LoVo (cell line): Measurements from ENCODE around the gene PHF14.
"Not testable (repeated sequence)": the region's sequence is repeated elsewhere in the genome, so short reads cannot be mapped to it uniquely, and the experiment has no call there.

Experiments
- DNase-seq: peaks from one replicate; pipeline ENCODE4 v3.0.0-alpha.2; 2016; ENCODE audit warnings: low spot score

Gene PHF14, protein sequence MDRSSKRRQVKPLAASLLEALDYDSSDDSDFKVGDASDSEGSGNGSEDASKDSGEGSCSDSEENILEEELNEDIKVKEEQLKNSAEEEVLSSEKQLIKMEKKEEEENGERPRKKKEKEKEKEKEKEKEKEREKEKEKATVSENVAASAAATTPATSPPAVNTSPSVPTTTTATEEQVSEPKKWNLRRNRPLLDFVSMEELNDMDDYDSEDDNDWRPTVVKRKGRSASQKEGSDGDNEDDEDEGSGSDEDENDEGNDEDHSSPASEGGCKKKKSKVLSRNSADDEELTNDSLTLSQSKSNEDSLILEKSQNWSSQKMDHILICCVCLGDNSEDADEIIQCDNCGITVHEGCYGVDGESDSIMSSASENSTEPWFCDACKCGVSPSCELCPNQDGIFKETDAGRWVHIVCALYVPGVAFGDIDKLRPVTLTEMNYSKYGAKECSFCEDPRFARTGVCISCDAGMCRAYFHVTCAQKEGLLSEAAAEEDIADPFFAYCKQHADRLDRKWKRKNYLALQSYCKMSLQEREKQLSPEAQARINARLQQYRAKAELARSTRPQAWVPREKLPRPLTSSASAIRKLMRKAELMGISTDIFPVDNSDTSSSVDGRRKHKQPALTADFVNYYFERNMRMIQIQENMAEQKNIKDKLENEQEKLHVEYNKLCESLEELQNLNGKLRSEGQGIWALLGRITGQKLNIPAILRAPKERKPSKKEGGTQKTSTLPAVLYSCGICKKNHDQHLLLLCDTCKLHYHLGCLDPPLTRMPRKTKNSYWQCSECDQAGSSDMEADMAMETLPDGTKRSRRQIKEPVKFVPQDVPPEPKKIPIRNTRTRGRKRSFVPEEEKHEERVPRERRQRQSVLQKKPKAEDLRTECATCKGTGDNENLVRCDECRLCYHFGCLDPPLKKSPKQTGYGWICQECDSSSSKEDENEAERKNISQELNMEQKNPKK

DNA sequence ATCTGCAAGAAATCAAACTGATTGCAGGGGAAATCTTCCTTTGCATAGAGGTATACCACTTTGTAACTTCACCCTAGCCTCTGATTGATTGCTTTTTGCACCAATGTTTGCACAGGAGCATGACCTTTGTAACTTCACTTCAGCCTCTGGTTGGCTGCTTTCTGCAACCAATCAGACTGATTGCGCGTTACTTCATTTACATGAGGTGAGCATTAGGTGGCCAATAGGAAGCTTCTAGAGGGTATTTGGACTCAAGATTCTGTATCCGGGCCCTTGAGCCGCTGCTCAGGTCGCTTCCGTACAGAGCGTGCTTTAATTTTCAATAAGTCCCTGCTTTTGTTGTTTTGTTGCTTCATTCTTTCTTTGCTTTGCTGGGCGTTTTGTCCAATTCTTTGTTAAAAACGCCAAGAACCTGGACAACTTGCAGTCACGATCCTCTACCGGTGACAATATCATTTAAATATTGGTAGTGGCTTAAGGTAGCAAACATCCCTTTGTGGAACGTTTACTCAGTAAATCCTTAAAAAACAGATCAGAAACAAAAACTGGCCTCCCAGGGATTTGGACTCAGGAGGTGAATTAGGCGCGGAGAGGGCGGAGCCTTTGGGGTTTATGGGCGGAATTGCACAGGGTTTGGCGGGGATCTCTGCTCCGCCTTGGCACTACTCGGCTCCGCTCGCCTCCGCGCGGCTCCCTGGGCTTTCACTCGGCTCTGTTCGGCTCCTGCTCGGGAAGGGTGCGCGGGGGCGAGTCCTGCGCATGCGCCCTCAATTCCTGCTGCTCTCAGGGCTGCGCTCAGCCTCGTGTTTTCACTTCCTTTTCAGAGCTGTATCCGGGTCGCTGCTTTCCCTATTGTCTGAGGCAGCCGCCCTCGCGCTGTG, at the start of gene PHF14:
Gene PHF14 (plus strand): TSS at position 812 of the 881 bp plus-strand sequence. CDS start 452 bp downstream, outside the sequence.
- peak; percentile 100 for DNase-seq

DNA sequence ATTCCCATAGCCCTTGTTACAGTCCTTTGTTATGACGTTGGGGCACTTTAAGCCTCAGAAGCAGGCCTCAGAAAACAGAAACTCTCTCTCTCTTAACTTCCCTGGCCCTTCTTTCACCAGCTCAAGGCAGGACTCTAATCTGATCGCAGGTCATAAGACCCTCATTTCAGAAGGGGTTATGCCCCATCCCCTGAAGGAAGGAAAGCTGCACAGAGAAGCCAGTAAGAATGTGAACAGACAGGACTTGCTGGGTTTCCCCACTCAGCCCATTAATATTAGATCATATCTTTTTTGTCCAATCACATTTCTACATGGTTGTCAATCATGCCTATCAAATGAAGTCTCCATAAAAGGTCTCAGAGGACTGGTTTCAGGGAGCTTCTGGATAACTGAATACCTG, 49.3 kb upstream of the PHF14 start:
- no peak for DNase-seq

DNA sequence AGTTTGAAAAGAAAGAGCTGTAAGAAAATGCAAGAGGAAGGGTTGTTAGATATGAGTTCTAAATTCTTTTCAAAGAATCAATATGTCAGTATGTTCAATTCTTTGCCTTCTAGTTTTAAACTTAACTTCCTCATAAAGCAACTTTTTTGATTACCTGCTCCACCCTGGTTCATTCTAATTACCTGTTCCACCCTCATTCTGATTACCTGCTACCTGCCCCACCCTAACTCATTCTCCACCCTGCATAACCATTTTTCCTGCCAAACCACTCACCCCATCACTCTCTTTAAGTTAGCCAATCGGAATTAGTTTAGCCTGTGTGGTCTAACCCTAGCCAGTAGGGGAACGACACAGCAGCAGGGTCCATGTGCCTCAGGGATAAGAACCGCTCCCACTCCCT, 45.5 kb upstream of the PHF14 start:
- not testable (repeated sequence) for DNase-seq

DNA sequence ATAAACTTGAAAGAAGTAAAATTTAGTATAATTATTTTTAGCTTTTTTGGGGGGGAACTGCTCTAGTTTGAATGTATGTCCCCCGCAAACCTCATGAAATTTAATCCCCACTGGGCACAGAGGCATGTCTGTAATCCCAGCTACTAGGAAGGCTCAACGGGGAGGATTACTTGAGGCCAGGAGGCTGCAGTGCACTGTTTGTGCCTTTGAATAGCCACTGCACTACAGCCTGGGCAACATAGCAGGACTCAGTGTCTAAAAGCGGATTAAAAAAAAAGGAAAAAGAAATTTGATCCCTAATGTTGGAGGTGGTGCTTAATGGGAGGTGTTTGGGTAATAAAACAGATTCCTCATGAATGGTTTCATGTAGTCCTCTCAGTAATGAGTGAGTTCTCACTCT, 43.1 kb upstream of the PHF14 start:
- DNase-seq = no peak

DNA sequence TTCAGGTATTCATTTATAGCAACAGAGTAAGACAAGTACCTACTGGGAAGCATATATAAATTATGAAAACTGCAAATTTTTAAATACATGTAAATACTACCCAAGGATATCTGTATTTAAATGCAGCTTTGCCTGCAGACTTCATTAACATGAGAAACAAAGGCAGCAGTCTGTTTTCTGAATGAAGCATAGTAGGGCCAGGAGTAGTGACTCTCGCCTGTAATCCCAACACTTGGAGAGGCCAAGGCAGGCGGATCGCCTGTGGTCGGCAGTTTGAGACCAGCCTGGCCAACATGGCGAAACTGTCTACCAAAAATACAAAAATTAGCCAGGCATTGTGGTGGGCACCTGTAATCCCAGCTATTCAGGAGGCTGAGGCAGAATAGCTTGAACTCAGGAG, 42.5 kb upstream of the PHF14 start:
- no peak for DNase-seq

DNA sequence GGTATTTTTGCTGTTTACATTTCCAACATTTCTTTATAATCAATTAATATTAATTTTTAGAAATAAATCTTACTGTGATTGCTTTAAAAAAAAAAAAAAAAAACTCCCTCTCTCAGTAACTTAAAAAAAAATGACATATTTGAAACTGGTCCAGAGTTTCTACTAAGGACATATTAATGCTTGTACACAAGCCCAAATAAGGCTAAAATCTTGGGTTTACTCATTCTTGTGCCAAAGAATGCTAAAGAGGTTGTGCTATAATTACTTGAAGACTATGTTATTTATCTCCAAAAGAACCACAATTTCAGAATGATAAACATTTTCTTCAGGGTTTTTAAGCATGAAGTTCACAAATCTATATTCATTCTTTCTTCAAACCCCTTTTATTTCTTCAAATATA, 39.4 kb upstream of the PHF14 start:
- no peak for DNase-seq

DNA sequence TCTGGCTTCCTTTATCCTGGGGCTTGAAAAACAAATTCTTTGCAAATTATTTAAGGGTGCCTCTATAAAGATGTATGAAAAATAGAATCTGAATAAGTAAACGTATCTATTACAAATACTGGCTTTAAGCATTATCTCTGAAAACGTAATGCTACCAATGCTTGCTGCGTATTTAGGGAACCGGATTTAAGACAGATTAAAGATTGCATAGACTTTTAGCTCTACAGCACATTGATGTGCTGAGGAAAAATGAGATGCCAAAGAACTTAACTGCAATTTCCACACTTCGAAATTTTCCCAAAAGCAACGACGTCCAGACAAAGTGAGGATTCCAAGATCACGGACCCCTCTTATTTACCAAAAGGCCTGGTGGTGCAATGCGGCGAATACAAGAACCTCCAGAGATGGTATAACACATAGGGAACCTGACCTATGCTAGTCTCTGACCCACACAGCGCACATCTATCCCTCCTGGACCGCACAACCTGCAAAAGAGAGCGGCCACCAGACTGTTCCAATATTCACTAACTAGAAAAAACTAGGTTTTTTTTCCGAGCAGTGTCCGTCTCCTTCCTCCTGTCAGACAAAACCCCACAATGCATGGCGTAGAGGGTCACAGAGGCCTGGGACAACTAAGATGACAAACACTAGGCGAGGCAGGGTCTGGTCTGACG, 34.3 kb upstream of the PHF14 start:
- no peak for DNase-seq

DNA sequence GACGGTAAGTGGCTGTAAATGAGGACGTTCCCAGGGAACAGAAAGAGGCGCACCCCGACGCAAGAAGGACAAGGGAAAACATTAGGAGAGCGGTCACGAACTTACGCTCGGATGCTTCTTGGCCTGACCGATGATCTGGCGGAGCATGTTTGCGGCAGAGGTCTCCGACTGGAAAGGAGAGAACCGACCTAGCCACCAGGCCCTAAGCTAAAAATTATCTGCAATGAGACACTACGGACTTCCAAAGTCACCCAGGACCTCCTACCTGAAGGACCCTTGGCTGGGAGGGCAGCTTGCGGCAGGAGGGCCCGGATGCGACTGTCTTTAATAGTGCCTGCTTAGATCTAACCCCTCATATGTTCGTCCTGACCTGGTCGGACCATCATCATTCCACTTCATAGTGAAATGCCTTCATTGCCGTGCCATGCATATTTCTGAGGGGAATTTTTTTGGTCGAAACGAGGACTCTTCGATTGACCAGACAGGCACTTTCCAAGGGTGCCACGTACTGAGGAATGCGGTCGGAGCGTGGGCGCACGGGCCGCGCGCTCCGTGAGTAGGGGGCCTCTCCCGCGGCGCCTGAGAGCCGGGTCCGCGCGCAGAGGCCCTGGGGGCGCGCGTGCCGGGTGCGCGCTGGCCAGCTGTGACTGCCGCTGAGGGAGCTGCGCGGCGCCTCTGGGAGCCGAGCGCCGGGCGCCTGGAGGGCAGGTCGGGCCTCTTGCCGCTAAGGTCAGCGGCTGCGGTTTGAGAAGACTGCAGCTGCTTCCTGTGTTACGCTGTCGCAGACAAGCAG, 33.6 kb upstream of the PHF14 start:
- peak; percentile 97 for DNase-seq

DNA sequence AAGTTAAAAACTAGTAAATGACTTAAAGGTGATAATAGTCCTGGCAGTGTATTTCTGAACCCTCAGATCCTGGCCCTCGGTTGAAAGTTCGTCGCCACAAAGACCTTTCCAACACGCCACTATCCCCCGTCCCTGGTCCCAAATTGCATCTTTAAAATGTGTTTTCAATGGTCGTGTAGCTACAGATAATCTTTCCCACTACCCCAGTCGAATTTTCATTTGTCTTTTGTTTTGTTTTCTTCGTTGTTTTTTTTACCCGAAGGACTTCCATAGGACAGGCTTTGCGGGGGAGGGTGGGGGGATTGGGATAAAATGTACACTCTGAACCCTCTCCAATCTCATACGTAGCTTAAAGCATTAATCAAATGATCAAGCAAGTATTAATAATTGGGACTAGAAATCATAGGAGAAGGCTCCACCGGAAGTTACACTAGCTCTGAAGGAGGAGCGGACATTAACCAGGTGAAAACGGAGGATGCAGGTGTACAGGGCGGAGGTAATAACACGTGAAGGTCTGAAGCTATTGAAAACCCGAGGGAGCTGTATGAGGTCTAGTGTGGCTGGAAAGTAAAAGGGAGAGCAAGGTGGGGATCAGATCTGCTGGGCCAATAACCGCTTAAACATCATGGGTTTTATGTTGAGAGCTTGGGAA, 32.8 kb upstream of the PHF14 start:
- peak; percentile 38 for DNase-seq

DNA sequence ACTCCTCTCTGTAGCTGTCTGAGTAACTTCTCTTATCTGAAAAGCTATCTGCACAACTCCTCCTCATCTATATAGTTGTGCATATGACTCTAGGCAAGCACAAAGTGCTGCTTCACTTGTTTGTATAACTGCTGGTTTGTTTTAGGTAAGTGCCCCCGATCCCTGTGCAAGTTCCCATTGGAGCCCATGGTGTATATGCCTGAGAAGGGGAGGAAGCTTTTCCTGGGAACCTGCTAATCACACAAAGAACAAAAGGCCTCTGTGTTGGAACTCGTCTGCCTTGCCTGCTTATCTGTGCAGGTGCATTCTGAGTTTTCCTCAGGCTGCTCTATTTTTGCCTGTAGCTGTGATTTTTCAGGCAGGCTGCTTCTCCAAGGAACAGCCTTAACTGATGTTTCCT, 23.2 kb upstream of the PHF14 start:
- DNase-seq = no peak

DNA sequence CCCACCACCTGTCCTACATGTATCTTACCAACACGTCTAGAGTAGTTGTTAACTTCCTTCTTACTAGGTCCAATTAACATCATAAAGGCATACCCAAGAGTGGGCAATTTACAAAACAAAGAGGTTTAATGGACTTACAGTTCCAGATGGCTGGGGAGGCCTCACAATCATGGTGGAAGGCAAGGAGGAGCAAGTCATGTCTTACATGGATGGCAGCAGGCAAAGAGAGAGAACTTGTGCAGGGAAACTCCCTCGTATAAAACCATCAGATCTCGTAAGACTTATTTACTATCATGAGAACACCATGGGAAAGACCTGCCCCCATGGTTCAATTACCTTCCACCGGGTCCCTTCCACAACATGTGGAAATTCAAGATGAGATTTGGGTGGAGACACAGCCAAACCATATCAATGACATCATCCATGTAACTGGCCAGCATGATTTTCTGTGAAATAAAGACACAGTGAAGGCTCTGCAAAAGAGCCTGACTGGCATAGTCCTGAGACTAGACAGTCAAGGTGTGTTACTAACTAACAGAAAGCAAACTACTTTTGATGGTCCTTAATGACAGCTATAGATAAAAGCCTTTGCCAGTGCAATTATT, 22.6 kb upstream of the PHF14 start:
- DNase-seq = not testable (repeated sequence)

DNA sequence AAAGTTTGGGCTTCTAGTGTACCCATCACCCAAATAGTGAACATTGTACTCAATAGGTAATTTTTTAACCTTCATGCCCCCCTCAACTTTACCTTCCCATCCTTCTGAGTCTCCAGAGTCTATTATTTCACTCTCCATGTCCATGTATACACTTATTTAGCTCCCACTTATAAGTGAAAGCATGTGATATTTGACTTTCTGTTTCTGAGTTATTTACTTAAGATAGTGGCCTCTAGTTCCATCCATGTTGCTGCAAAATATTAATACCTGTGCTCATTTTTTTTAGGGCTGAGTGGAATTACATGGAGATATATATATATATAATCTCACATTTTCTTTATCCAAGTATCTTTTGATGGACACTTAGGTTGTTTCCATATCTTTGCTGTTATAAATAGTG, 21.1 kb upstream of the PHF14 start:
- DNase-seq = no peak

DNA sequence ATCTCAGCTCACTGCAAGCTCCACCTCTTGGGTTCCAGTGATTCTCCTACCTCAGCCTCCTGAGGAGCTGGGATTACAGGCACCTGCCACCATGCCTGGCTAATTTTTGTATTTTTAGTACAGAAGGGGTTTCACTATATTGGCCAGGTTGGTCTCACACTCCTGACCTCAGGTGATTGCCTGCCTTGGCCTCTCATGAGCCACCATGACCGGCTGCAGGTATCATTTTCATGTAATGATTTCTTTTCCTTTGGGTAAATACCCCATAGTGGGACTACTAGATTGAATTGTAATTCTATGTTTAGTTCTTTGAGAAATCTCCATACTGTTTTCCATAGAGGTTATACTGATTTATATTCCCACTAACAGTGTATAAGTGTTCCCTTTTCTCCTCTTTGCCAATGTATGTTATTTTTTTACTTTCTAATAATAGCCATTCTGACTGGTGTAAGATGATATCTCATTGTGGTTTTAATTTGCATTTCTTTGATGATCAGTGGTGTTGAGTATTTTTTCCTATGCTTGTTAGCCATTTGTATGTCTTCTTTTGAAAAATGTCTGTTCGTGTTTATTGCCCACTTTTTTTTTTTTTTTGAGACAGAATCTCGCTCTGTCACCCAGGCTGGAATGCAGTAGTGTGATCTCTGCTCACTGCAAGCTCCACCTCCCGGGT, 20.5 kb upstream of the PHF14 start:
- DNase-seq = not testable (repeated sequence)

DNA sequence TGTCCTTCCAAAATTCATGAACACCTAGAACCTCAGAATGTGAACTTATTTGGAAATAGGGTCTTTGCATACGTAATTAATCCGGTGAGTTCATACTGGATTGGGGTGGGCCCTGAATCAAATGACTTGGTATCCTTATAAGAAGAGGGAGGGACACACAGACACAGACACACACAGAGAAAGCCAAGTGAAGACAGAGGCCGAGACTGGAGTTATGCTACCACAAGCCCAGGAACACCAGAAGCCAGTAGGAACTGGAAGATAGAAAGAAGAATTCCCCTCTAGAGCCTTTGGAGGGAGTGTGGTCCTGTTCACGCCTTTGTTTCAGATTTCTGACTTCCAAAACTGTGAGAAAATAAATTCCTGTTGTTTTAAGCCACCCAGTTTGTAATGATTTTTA, 17.1 kb upstream of the PHF14 start:
- DNase-seq = no peak

DNA sequence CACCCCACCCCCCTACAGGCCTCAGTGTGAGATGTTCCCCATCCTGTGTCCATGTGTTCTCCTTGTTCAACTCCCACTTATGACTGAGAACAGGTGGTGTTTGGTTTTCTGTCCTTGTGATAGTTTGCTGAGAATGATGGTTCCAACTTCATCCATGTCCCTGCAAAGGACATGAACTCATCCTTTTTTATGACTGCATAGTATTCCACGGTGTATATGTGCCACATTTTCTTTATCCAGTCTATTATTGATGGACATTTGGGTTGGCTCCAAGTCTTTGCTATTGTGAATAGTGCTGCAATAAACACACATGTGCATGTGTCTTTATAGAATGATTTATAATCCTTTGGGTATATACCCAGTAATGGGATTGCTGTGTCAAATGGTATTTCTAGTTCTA, 13.4 kb upstream of the PHF14 start:
- DNase-seq = not testable (repeated sequence)

DNA sequence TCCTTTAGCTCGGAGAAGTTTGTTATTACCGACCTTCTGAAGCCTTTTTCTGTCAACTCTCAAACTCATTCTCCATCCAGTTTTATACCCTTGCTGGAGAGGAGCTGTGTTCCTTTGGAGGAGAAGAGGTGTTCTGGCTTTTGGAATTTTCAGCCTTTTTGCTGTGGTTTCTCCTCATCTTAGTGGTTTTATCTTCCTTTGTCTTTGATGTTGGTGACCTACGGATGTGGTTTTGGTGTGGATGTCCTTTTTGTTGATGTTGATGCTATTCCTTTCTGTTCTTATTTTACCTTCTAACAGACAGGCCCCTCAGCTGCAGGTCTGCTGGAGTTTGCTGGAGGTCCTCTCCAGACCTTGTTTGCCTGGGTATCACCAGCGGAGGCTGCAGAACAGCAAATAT, 8.7 kb upstream of the PHF14 start:
- not testable (repeated sequence) for DNase-seq

DNA sequence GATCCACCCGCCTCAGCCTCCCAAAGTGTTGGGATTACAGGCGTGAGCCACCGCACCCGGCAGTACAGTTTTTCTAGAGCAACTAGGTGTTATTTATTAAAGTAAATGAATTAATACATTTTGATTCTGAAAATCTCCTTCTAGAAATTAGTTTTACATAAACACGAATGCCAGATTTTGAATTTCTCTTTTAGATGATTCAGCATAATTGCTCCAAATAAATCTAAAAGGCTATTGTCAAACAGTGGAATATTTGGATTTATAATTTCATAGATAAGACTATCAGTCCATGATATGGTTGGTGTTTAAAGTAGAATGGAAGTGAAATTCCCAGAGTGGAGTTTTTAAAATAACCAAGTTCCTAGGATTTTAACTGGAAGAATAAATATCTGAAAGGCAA, 1.5 kb upstream of the PHF14 start:
- DNase-seq = no peak

DNA sequence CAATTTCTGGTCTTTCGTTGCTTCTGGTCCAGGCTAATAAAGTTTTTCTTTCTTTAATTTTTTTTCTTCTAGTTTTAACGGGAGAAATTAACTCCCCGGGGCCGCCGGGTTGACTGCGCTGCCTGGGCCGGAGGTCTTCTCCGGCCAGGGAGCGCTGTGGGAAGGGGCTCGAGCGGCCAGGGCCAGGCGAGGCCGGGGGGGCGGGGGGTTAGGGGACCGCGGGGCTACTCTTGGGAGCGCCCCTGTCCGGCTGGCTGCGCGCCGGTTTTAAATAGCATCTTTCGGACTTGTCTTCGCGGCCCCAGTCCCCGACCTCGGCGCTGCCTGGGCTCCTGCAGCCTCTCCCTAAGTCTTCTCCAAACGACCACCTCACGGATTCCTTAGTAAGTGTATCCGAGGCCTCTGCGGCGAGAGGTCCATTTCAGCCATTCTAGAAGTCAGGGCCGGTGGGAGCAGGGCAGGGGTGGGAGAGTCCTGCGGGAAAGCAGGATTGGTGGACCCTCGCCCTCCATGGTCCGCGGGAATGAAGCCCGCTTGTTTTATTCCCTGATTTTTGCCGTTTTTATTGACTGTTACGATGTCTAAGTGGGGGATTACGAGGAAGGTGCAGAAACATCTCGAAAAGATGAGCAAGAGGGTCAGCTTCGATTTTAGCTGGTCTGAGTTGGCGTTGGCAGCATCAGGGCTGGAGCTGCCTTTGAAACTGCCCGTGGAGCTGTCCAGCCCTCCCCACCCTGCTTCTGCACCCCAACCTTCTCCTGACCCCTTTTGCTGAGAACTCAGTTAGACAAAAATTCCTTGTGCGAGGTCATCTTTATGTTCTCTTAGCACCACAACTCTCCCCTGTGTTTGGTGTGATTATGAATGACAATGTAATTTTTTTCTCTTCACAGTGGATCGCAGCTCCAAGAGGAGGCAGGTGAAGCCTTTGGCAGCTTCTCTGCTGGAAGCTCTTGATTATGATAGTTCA, 555 bp downstream of the PHF14 start:
- peak; percentile 38 for DNase-seq
